HepG2 (cell line): ENCODE measurements around the gene PTPRD. TPM values are rescaled to one million over a fixed set of nuclear protein-coding genes. Genes with fewer than 3 reads are reported as not detected.

ENCODE experiments used
- ARID4A ChIP-seq: sonication (generic); formaldehyde crosslinking; IDR thresholded peaks from 2 replicates; pipeline ENCODE4 v1.5.0; 2020; ENCODE audit warnings: mild to moderate bottlenecking, missing genetic modification reagents, borderline replicate concordance
- FOXC1 ChIP-seq: sonication (generic); formaldehyde crosslinking; IDR thresholded peaks from 2 replicates; pipeline ENCODE4 v1.8.0; 2022; ENCODE audit warnings: mild to moderate bottlenecking, missing genetic modification reagents, borderline replicate concordance
- HNRNPL ChIP-seq: fragments of 200-400 bp; formaldehyde crosslinking; IDR thresholded peaks from 2 replicates; pipeline ENCODE4 v1.6.1; 2017; ENCODE audit warnings: mild to moderate bottlenecking, low read depth, low read length
- PTBP1 ChIP-seq: fragments of 200-400 bp; formaldehyde crosslinking; IDR thresholded peaks from 2 replicates; pipeline ENCODE4 v1.6.1; 2018; ENCODE audit warnings: low read length, low read depth; ENCODE audit not compliant: poor library complexity, severe bottlenecking
- RNF2 ChIP-seq: fragments of 450-650 bp; conservative IDR thresholded peaks from 2 replicates; pipeline ENCODE4 v1.6.1; 2016; ENCODE audit warnings: low read depth
- ZC3H13 ChIP-seq: sonication (generic); formaldehyde crosslinking; IDR thresholded peaks from 2 replicates; pipeline ENCODE4 v1.8.1; 2023; ENCODE audit warnings: mild to moderate bottlenecking, missing genetic modification reagents, moderate library complexity
- ZNF3 ChIP-seq: IDR thresholded peaks from 2 replicates; pipeline ENCODE4 v1.7.0; 2017; ENCODE audit warnings: inconsistent platforms
- ZNF383 ChIP-seq: sonication (generic); formaldehyde crosslinking; IDR thresholded peaks from 2 replicates; pipeline ENCODE4 v1.4.0; 2020; ENCODE audit warnings: missing genetic modification reagents, mild to moderate bottlenecking, borderline replicate concordance
- ZNF512B ChIP-seq: sonication (generic); formaldehyde crosslinking; IDR thresholded peaks from 2 replicates; pipeline ENCODE4 v1.5.1; 2020; ENCODE audit warnings: missing genetic modification reagents, mild to moderate bottlenecking, borderline replicate concordance
- polyA plus RNA-seq, 8 experiments: library from polyadenylated mRNA; depleted of rRNA in 3 of 8; stranded (reverse) in 7 of 8; unstranded in 1 of 8; fragments of >200 nt; fragmentation: Illumina TruSeq in 4 of 8; extraction: Trizol in 4 of 8; gene quantifications; 2 replicates each; pipeline versions ENCODE4 v1.2.1 to v1.2.3, GENCODE V29; 2011 to 2016; ENCODE audit warnings: low read depth in 4 of 8, missing spikeins in 1 of 8, mixed read lengths in 1 of 8; ENCODE audit not compliant: insufficient read depth in 1 of 8
- total RNA-seq, 5 experiments: library from RNA; depleted of rRNA; stranded (reverse); fragments of >200 nt; fragmentation: Illumina TruSeq; extraction: Trizol; gene quantifications; 2 replicates each; pipeline ENCODE4 v1.2.3, GENCODE V29; 2016; ENCODE audit warnings: low read depth in 1 of 5
- TF ChIP-seq, protein P1 (sequence below): sonication (generic); formaldehyde crosslinking; conservative IDR thresholded peaks from 2 replicates; pipeline ENCODE4 v1.8.0; 2022; ENCODE audit warnings: mild to moderate bottlenecking, moderate library complexity, missing genetic modification reagents
- TF ChIP-seq, protein P2 (sequence below): sonication (generic); formaldehyde crosslinking; IDR thresholded peaks from 2 replicates; pipeline ENCODE4 v1.4.0; 2020; ENCODE audit warnings: low read depth, mild to moderate bottlenecking, missing genetic modification reagents
- TF ChIP-seq, protein P3 (sequence below): sonication (generic); formaldehyde crosslinking; IDR thresholded peaks from 2 replicates; pipeline ENCODE4 v1.4.0; 2020; ENCODE audit warnings: missing genetic modification reagents

Gene PTPRD
- total and polyA plus RNA-seq, 2 of the 13 experiments (the other 11 are each of a cell fraction or from before 2014, with no cell fraction given): 0.05 TPM; not detected in 1

DNA sequence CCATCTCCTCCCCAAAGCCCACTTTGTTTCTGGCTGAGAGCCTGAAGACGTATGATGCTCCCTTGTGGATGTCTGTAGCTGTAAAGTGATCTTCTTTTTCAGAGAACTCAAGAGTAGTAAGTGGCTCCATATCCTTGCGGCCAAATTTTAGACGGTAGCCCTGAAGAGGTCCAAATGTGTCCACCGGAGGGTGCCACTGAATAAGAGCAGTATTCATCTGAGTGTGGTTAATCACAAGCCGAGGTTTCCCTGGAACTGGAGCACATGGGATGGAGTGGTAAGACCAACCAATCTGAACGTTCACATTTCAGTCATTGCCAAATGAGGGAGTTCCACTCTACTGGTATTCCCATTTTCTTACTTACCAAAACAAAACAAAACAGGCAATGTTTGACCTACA, 2126.7 kb downstream of the PTPRD start (continued):
- TF ChIP-seq, protein P1, sequence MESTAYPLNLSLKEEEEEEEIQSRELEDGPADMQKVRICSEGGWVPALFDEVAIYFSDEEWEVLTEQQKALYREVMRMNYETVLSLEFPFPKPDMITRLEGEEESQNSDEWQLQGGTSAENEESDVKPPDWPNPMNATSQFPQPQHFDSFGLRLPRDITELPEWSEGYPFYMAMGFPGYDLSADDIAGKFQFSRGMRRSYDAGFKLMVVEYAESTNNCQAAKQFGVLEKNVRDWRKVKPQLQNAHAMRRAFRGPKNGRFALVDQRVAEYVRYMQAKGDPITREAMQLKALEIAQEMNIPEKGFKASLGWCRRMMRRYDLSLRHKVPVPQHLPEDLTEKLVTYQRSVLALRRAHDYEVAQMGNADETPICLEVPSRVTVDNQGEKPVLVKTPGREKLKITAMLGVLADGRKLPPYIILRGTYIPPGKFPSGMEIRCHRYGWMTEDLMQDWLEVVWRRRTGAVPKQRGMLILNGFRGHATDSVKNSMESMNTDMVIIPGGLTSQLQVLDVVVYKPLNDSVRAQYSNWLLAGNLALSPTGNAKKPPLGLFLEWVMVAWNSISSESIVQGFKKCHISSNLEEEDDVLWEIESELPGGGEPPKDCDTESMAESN (CRISPR knock-in tag): no peak
- TF ChIP-seq FOXC1 (CRISPR knock-in tag): no peak
- no peak for TF ChIP-seq PTBP1
- TF ChIP-seq, protein P2, sequence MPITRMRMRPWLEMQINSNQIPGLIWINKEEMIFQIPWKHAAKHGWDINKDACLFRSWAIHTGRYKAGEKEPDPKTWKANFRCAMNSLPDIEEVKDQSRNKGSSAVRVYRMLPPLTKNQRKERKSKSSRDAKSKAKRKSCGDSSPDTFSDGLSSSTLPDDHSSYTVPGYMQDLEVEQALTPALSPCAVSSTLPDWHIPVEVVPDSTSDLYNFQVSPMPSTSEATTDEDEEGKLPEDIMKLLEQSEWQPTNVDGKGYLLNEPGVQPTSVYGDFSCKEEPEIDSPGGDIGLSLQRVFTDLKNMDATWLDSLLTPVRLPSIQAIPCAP (CRISPR knock-in tag): no peak
- TF ChIP-seq ZNF3 (CRISPR knock-in tag): no peak
- TF ChIP-seq HNRNPL: no peak
- TF ChIP-seq ZNF383 (CRISPR knock-in tag): no peak
- no peak for TF ChIP-seq ZC3H13 (CRISPR knock-in tag)
- TF ChIP-seq, protein P3, sequence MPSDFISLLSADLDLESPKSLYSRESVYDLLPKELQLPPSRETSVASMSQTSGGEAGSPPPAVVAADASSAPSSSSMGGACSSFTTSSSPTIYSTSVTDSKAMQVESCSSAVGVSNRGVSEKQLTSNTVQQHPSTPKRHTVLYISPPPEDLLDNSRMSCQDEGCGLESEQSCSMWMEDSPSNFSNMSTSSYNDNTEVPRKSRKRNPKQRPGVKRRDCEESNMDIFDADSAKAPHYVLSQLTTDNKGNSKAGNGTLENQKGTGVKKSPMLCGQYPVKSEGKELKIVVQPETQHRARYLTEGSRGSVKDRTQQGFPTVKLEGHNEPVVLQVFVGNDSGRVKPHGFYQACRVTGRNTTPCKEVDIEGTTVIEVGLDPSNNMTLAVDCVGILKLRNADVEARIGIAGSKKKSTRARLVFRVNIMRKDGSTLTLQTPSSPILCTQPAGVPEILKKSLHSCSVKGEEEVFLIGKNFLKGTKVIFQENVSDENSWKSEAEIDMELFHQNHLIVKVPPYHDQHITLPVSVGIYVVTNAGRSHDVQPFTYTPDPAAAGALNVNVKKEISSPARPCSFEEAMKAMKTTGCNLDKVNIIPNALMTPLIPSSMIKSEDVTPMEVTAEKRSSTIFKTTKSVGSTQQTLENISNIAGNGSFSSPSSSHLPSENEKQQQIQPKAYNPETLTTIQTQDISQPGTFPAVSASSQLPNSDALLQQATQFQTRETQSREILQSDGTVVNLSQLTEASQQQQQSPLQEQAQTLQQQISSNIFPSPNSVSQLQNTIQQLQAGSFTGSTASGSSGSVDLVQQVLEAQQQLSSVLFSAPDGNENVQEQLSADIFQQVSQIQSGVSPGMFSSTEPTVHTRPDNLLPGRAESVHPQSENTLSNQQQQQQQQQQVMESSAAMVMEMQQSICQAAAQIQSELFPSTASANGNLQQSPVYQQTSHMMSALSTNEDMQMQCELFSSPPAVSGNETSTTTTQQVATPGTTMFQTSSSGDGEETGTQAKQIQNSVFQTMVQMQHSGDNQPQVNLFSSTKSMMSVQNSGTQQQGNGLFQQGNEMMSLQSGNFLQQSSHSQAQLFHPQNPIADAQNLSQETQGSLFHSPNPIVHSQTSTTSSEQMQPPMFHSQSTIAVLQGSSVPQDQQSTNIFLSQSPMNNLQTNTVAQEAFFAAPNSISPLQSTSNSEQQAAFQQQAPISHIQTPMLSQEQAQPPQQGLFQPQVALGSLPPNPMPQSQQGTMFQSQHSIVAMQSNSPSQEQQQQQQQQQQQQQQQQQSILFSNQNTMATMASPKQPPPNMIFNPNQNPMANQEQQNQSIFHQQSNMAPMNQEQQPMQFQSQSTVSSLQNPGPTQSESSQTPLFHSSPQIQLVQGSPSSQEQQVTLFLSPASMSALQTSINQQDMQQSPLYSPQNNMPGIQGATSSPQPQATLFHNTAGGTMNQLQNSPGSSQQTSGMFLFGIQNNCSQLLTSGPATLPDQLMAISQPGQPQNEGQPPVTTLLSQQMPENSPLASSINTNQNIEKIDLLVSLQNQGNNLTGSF: no peak
- TF ChIP-seq ARID4A (CRISPR knock-in tag): no peak
- no peak for TF ChIP-seq RNF2
- TF ChIP-seq ZNF512B (CRISPR knock-in tag): no peak
